Small intestine (tissue), 7 donors: ENCODE measurements around the gene KIAA1217. TPM values are rescaled to one million over a fixed set of nuclear protein-coding genes. Genes with fewer than 3 reads are reported as not detected.

Source experiments
- DNase-seq, 2 donors: peaks; one replicate each; pipeline versions ENCODE4 v3.0.0 to v3.0.0-alpha.2; 2013
- FAIRE-seq: peaks from 2 replicates; lab custom pipeline; 2012; peaks lifted over from hg19 to GRCh38; lab: Jason Lieb, UNC
- H3K27ac ChIP-seq, 3 donors: one replicate each; pipeline ENCODE4 v1.5.1; 2013; ENCODE audit warnings: low read length in 2 of 3, mild to moderate bottlenecking in 2 of 3, control low read depth in 1 of 3, inconsistent platforms in 1 of 3, low read depth in 1 of 3, moderate library complexity in 1 of 3
- H3K27me3 ChIP-seq, 3 donors: one replicate each; pipeline ENCODE4 v1.6.1; 2013; ENCODE audit warnings: low read length in 3 of 3, inconsistent platforms in 1 of 3; ENCODE audit not compliant: control insufficient read depth in 3 of 3, insufficient read depth in 3 of 3
- H3K36me3 ChIP-seq, 3 donors: one replicate each; pipeline ENCODE4 v1.6.1; 2013; ENCODE audit warnings: low read length in 3 of 3, inconsistent platforms in 1 of 3, low read depth in 1 of 3, mild to moderate bottlenecking in 1 of 3, moderate library complexity in 1 of 3; ENCODE audit not compliant: control insufficient read depth in 3 of 3, insufficient read depth in 2 of 3
- H3K4me1 ChIP-seq, 3 donors: one replicate each; pipeline ENCODE4 v1.6.1; 2013; ENCODE audit warnings: low read length in 2 of 3, inconsistent platforms in 1 of 3, low read depth in 1 of 3, mild to moderate bottlenecking in 1 of 3, moderate library complexity in 1 of 3; ENCODE audit not compliant: control insufficient read depth in 3 of 3, insufficient read depth in 2 of 3
- H3K4me3 ChIP-seq, 3 donors: one replicate each; pipeline ENCODE4 v1.5.1; 2013; ENCODE audit warnings: low read length in 3 of 3, control low read depth in 1 of 3, inconsistent platforms in 1 of 3, low read depth in 1 of 3, mild to moderate bottlenecking in 1 of 3, moderate library complexity in 1 of 3
- H3K9me3 ChIP-seq, 2 donors: one replicate each; pipeline ENCODE4 v1.6.1; 2013; ENCODE audit warnings: low read depth in 1 of 2, low read length in 1 of 2; ENCODE audit not compliant: control insufficient read depth in 2 of 2, insufficient read depth in 1 of 2
- WGBS, 3 donors: extraction: QIAGEN DNeasy Blood & Tissue Kit; methylation state at CpG; one replicate each; pipeline ENCODE4 v1.1.7; 2013; 5-methylcytosine and 5-hydroxymethylcytosine counted together
- polyA plus RNA-seq, 4 donors: library from polyadenylated mRNA; stranded (reverse) in 3 of 4; unstranded in 1 of 4; fragments of 200-250 nt in 3 of 4; fragments of 120-200 nt in 1 of 4; gene quantifications; one replicate each; pipeline versions ENCODE4 v1.2.1 to v1.2.3, GENCODE V29; 2013
- donor health status: healthy with polysubstance abuse.
- donor health status: control.
- donor health status: control.
- donor health status: Bipolar disorder and iron deficiency.
- donor health status: healthy.

The KIAA1217 gene
- polyA plus RNA-seq, 4 donors: 9.0 to 55.1 (median 11.0) TPM

DNA sequence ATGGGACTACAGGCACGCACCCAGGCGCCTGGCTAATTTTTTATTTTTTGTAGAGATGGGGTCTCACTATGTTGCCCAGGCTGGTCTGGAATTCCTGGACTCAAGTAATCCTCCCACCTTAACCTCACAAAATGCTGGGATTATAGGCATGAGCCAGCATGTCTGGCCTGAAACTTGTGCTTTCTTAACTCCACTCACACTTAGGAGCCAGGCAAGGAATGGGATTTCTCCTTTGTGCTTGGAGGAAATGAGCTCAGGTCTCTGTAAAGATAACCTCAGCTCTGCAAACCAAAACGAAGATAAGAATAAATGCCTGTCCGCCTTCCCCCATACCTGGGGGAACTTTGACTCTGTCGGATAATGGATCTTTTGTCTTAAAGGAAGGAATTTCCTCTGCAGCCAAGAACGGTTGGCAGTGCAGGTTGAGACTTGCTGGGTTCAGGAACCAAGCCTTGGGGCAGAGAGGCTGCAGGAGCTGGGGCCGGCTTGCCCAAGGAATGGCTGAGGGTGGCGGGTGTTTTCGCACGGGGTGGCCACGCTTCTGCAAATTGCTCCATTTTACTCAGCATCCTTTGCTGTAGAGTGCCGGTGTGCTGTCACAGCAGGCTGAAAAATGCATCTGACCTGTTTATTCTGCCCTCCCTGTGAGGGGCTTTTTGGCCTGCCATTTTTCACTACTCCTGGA is 174.2 kb downstream of the KIAA1217 start:
- WGBS, 3 donors: 13 to 43% (median 28%) methylated on average over 12 of the region's 12 CpGs
- DNase-seq (peak; percentile 49 to 82), FAIRE-seq (no peak)

DNA sequence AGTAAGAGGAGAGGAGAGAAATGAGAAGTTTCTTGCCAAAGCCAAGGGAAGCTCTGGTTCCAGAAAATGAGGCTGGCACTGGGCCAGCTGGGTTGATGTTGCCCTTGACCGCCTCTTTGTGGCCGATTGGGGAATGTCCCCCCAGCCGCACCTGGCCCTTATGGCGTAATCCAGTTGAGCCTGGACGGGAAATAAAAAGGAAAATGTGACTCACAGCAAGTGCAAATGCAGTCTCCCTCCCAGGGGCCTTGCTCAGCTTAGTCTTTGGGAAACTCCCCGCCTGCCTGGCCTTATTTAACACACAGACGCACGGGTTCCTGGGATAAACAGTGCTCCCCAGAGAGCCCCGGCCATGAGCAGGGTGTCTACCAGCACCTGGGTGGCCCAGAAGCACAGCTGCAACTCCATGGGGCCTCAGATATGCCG is 174.8 kb downstream of the KIAA1217 start:
- no peak overlapping the region for H3K4me3 ChIP-seq
- peaks cover 2 to 25% (median 3%) of the 10 kb centered on the region in 3 donors for H3K4me1 ChIP-seq
- H3K27me3 ChIP-seq: no peaks in the 10 kb centered on the region
- H3K27ac ChIP-seq: peak overlapping the region in 2 of 3 donors; percentile 89 to 90
- DNase-seq: peak; percentile 93 to 96
- no peak for FAIRE-seq
- 4 to 17% (median 10%) methylated on average over 10 of the region's 10 CpGs for WGBS, 3 donors
- H3K36me3 ChIP-seq: peaks cover 0 to 19% (median 0%) of the 10 kb centered on the region in 3 donors
- no peaks in the 10 kb centered on the region for H3K9me3 ChIP-seq

More for the DNA sequence above, 174.2 kb downstream of the KIAA1217 start:
- Histone ChIP-seq H3K36me3 (peaks cover 0 to 19% (median 0%) of the 10 kb centered on the region in 3 donors), H3K4me3 (no peak overlapping the region), H3K9me3 (no peaks in the 10 kb centered on the region), H3K27ac (peak overlapping the region; percentile 30 to 90 (median 89)), H3K27me3 (no peaks in the 10 kb centered on the region), H3K4me1 (peaks cover 2 to 25% (median 3%) of the 10 kb centered on the region in 3 donors)

DNA sequence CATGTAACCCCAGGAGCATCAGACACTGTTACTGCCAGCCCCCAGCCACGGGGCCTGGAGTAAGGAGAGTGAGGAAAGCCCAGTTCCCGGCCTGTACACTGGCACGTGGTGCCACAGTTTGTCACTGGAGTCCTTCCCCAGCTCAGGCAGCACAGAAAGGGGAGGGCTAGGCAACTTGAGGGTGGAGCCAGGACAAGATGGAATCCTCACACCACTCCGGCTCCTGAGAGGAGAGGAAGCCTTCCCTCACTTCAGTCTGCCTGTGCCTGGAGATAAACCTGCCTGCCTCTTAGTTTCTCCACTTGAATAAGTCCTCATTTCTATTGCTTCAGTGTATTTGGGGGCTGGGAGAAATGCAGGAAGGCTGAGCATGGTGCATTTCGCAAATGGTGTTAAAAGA is 176.0 kb downstream of the KIAA1217 start:
- FAIRE-seq (no peak), DNase-seq (no peak)
- peaks cover 2 to 25% (median 3%) of the 10 kb centered on the region in 3 donors for H3K4me1 ChIP-seq
- H3K4me3 ChIP-seq: no peak overlapping the region
- no peaks in the 10 kb centered on the region for H3K9me3 ChIP-seq
- 66 to 71% (median 70%) methylated on average over 5 of the region's 5 CpGs for WGBS, 3 donors
- no peak overlapping the region for H3K27ac ChIP-seq
- no peaks in the 10 kb centered on the region for H3K27me3 ChIP-seq
- peaks cover 0 to 23% (median 0%) of the 10 kb centered on the region in 3 donors for H3K36me3 ChIP-seq

DNA sequence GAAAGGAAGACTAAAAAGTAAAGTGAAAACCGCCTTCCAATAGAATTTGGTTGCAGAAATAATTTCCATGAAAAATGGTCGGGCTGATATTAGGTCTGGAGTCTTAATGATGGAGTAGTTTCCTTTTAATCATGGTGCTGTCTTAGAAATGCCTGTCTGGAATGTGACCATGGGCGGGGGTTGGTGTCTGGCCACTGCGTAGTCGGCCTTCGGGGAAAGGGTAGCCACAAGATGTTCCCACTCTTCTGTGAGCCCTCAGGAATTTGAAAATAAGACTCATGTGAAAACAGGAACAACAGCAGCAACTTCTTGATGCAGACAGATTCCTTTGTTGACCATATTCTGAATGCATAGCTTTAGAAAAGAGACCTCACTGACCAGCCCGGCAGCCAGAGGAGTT is 176.8 kb downstream of the KIAA1217 start:
- Histone ChIP-seq H3K27me3 (no peaks in the 10 kb centered on the region), H3K4me3 (no peak overlapping the region), H3K36me3 (peaks cover 0 to 22% (median 0%) of the 10 kb centered on the region in 3 donors), H3K27ac (no peak overlapping the region), H3K9me3 (no peaks in the 10 kb centered on the region), H3K4me1 (peaks cover 2 to 25% (median 3%) of the 10 kb centered on the region in 3 donors)
- DNase-seq (no peak), FAIRE-seq (no peak)
- WGBS, 3 donors: 67 to 85% (median 84%) methylated on average over 7 of the region's 7 CpGs

DNA sequence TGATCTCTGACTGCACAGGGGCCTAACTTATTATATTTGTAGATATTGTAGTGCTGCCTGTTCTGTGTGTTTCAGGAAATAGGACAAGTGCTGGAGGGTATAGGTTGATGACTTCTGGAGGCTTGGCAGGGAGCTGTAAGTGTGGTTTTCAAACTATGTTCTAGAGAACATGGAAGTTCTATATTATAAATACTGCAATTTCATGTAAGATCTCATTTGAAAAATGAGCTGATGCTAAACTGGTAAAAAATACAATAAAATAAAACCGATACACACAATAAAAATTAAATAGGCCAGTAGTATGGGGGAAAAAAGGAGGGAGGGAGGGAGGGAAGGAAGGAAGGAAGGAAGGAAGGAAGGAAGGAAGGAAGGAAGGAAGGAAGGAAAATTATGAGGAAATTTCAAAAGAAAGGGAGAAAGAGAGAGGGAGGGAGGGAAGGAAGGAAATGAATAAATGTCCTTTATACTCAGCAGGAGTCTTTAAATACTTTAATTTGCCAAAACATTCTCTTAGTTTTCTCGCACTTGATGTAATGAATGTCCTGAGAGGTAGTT is 181.3 kb downstream of the KIAA1217 start:
- 91 to 96% (median 95%) methylated on average over 2 of the region's 2 CpGs for WGBS, 3 donors
- no peaks in the 10 kb centered on the region for H3K9me3 ChIP-seq
- H3K27ac ChIP-seq: no peak overlapping the region
- H3K27me3 ChIP-seq: no peaks in the 10 kb centered on the region
- FAIRE-seq (no peak), DNase-seq (no peak)
- no peaks in the 10 kb centered on the region for H3K4me1 ChIP-seq
- peaks cover 0 to 8% (median 0%) of the 10 kb centered on the region in 3 donors for H3K36me3 ChIP-seq
- no peak overlapping the region for H3K4me3 ChIP-seq

DNA sequence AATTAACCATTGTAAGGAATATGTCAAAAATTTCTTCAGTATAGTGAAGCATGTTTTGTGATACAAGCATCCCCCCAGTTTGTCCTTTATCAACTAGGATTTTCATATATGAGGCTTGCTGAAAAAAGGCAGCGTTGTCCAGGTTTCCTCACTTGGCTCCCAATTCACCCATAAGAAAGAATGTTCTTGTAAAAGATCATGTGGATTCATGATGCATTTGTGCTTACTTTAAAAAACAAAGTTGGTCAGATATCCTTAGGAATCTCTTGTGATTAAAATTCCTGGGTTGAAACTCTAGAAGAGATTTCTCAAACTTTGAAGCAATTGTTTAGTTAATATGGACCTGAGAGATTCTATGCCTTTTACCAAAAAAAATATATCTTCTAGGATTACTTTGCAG is 181.8 kb downstream of the KIAA1217 start:
- peaks cover 0 to 12% (median 0%) of the 10 kb centered on the region in 3 donors for H3K36me3 ChIP-seq
- no peak overlapping the region for H3K27ac ChIP-seq
- WGBS, 3 donors: 92 to 97% (median 96%) methylated on average over 1 of the region's 1 CpG
- H3K27me3 ChIP-seq: no peaks in the 10 kb centered on the region
- H3K4me1 ChIP-seq: no peaks in the 10 kb centered on the region
- DNase-seq (no peak), FAIRE-seq (no peak)
- no peaks in the 10 kb centered on the region for H3K9me3 ChIP-seq
- no peak overlapping the region for H3K4me3 ChIP-seq

DNA sequence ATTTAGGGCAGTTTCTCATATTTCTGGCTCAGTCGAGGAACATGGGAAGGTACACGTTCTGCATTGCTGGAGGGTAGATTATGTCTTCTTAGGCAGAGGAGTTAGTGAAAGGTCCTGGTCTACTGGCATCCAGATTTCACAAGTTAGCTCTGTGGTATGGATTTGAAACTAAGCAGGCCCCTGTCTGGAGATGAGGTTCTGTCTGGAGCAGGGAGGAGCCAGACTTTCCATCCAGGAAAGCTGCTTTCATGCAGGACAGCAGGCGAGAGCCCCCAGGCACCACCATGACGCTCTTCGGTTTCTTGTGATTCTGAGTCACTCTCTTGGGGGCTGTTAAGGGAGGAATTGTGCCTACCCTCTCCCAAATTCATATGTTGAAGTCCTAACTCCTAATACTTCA is 184.3 kb downstream of the KIAA1217 start:
- Histone ChIP-seq H3K4me3 (no peak overlapping the region), H3K4me1 (no peaks in the 10 kb centered on the region), H3K27ac (no peak overlapping the region), H3K27me3 (no peaks in the 10 kb centered on the region), H3K36me3 (peaks cover 0 to 13% (median 0%) of the 10 kb centered on the region in 3 donors), H3K9me3 (no peaks in the 10 kb centered on the region)
- DNase-seq (no peak), FAIRE-seq (no peak)
- 86 to 94% (median 90%) methylated on average over 5 of the region's 5 CpGs for WGBS, 3 donors

DNA sequence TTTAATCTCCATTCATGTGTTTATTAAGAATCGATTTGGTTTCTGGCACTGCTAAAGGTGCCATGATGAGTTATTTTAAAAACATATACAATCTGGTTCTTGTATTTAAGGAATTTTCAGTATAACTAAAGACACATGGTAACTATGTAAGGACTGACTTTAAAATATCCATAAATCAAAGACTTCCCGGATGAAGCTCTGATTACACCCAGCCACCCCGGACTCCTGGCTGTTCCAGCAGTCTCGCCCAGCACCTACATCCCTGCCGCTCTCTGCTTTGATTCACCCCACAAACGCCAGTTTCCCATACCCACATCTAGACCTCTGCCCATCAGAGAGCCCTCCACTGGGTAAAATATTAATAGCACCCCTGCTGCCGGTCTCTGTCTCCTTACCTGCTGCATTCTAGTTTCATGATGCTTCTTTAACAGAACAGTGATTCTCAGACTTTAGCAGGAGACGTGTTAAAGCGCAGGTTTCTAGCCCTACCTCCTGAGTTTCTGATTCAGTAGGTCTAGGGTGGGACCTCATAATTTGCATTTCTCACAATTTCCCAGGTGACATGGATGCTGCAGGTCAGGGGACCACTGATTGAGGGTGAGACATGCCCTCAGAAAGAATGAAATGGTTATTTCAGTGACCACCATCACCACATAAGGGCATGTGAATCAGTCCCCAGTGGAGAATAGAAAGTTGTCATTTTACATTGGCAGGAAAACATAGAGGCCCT is 185.7 kb downstream of the KIAA1217 start:
- no peaks in the 10 kb centered on the region for H3K27me3 ChIP-seq
- no peak for FAIRE-seq
- H3K9me3 ChIP-seq: no peaks in the 10 kb centered on the region
- H3K27ac ChIP-seq: no peak overlapping the region
- no peak for DNase-seq
- H3K4me1 ChIP-seq: no peaks in the 10 kb centered on the region
- H3K4me3 ChIP-seq: no peak overlapping the region
- H3K36me3 ChIP-seq: peaks cover 0 to 11% (median 0%) of the 10 kb centered on the region in 3 donors
- WGBS, 3 donors: 77 to 89% (median 87%) methylated on average over 9 of the region's 9 CpGs
